Testis (tissue), 2 donors: ENCODE measurements around the gene SDF2L1.

Source experiments
- POLR2A ChIP-seq: fragments of 450-650 bp; IDR thresholded peaks from one replicate; pipeline ENCODE4 v1.6.1; 2017; ENCODE audit warnings: antibody characterized with exemption, mild to moderate bottlenecking, moderate library complexity
- TF ChIP-seq, protein P1 (sequence below), 3 experiments: fragments of 450-650 bp in 2 of 3; fragments of 200-600 bp in 1 of 3; sonication (generic) in 1 of 3; IDR thresholded peaks; one replicate each; pipeline ENCODE4 v1.5.1; 2016 to 2019; ENCODE audit warnings: antibody characterized with exemption in 3 of 3, mild to moderate bottlenecking in 2 of 3, moderate library complexity in 1 of 3

DNA sequence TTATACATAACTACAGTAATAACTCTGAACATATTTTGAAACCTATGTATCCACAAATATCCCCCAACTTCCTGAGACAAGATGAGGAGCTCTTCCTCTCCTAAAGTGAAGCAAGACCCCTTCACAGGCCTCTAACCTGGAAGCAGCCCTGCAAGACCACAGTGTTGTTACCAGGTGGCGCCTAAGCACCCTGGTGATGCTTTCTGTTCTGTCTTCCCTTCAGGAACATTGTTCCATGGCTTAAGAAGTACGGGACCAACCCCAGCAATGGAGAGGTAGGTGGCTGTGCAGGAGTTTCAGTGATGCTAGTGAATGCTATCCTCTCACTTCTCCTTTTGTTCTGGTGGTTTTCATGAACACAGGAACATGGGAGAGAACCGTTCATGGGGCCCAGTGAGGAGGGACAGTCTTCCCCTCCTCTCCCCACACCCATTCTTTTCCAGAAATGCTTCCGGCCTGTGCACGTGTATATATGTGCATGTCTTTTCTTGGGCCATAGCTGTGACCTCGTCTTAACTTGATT lies 30.1 kb downstream of the SDF2L1 start:
- TF ChIP-seq, protein P1, sequence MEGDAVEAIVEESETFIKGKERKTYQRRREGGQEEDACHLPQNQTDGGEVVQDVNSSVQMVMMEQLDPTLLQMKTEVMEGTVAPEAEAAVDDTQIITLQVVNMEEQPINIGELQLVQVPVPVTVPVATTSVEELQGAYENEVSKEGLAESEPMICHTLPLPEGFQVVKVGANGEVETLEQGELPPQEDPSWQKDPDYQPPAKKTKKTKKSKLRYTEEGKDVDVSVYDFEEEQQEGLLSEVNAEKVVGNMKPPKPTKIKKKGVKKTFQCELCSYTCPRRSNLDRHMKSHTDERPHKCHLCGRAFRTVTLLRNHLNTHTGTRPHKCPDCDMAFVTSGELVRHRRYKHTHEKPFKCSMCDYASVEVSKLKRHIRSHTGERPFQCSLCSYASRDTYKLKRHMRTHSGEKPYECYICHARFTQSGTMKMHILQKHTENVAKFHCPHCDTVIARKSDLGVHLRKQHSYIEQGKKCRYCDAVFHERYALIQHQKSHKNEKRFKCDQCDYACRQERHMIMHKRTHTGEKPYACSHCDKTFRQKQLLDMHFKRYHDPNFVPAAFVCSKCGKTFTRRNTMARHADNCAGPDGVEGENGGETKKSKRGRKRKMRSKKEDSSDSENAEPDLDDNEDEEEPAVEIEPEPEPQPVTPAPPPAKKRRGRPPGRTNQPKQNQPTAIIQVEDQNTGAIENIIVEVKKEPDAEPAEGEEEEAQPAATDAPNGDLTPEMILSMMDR (IDR thresholded peaks at IDR 0.05): no peak
- no peak for TF ChIP-seq POLR2A
